Activated effector memory CD4-positive, alpha-beta T cell treated with Interleukin-2 at 50 U/mL for 16 hours (primary cell): ENCODE data around the gene SNUPN.
A peak's percentile ranks its signal among the peaks of the same experiment; 100 is the strongest.
"Not testable (repeated sequence)": the region's sequence is repeated elsewhere in the genome, so short reads cannot be mapped to it uniquely, and the experiment has no call there.

ENCODE experiments used
- DNase-seq: peaks from one replicate; pipeline ENCODE4 v3.0.0-alpha.2; 2020

SNUPN gene

DNA sequence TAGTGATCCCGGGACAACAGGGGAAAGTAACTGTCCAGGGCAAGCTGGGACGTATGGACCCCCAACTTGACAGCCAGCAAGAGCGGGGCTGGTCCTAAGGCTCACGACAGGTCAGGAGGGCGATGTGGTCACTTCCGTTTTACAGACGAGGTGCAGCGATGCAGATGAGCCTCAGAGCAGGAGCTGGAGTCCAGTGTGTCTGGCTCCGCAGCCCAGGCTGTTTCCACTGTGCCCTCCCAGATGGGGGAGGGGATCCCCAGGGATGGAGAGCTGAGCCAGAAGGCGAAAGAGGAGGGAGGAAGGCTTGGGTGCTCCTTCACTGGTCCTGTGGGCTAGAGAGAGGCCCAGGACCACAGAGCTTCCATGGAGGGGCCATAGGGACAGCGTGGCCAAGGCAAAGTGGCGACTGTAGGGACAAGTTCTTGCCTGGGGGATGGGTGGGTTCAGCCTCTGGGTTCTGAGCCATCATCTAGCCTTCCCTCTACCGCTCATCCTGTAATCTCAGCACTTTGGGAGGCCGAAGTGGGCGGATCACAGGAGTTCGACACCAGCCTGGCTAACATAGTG is 27.9 kb upstream of the SNUPN start:
- DNase-seq, result no peak

DNA sequence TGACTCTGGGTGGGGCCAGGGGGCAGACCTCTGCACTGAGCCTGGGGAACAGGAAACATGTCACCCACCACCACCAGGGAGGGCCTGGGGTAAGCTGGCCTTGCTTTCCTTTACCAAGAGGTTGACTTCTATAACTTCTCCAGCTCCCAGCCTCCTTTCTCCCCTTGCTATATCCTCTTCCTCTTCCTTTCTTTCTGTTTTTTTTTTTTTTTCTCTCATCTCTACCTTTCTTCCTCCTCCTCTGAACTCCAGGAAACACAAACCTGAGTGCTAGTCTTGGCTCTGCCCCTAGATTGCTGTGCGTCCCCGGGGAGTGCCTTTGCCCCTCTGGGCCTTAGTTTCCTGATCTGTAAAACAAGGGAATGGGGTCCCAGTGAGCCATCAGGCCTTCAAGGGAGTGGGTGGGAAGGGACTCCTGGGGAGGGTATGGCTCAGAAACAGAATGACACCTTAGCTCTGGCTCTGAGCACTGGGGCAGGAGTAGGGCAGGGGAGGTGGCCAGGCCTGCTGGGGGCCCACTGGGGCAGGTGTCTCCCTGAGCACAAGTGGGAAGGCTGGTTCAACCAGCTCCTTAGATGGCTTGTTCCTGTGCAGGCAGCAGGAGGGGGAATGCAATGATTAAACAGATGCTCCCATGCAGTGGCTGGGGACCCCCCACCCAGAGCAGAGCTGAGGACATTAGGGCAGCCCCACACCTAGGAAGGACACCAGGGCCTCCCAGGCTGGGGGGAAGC is 26.5 kb upstream of the SNUPN start:
- no peak for DNase-seq

GRCh38 chr15:75650908-75651809 is 25.6 kb upstream of the SNUPN start:
- no peak for DNase-seq

DNA sequence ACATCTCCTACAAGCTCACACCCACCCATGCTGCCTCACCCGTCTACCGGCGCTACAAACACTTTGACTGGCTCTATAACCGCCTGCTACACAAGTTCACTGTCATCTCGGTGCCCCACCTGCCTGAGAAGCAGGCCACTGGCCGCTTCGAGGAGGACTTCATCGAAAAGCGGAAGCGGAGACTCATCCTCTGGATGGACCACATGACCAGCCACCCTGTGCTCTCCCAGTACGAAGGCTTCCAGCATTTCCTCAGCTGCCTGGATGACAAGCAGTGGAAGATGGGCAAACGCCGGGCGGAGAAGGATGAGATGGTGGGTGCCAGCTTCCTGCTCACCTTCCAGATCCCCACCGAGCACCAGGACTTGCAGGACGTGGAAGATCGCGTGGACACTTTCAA is 24.3 kb upstream of the SNUPN start:
- DNase-seq, result no peak

GRCh38 chr15:75649045-75649761 is 23.7 kb upstream of the SNUPN start:
- DNase-seq, result no peak

DNA sequence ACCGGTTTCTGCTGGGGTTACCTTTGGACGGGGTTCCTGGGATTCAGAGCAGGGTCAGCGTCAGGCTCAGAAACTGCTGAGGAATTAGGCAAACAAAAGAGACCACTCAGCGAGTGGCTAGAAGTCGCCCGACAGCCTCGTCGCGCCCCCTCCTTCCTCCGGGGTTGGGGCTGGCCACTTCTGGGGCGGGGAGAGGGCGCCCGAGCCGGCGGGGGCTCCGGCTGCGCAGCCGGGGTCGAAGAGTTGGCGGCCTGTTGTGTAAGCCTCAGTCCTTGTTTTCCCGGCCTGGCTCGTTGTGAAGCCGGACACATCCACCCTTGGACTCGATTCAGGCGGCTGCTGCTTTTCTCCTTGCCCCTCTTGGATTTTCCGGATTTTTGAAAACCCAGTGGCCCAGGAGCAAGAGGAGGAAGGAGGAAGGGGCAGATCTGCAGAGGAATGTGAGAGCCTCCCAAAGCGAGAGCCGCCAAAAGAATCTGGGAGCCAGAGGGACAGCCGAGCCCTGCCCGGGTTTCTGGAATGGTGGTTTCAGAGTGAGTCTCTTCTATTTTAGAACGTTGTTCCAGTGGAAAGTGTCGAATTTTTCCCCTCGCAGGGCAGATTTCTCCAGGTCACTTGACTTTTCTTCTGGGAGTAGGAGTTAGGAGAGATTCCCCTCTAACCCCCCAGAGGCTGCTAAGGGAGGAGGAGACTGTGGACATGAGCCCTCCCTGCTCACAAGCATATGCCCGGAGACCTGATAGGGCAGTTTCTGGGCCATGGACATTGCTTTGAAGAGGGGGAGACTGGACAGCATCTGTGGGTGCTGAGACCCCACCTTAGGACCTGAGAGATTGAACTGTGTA is 22.9 kb upstream of the SNUPN start:
- no peak for DNase-seq

- peak; percentile 35 for DNase-seq
Observed at GRCh38 chr15:75647370-75648155, 22.0 kb upstream of the SNUPN start, which contains the start of gene SNX33. SNX33 (plus strand) TSS chr15:75647912; CDS start chr15:75649103, 1,191 bp downstream.

- no peak for DNase-seq
Observed at GRCh38 chr15:75646944-75647364, 21.4 kb upstream of the SNUPN start.

- DNase-seq, result no peak
Observed at GRCh38 chr15:75646112-75646943, 20.8 kb upstream of the SNUPN start.

GRCh38 chr15:75644376-75644775 is 18.9 kb upstream of the SNUPN start:
- DNase-seq, result no peak

- no peak for DNase-seq
Observed at GRCh38 chr15:75641603-75642002, 16.1 kb upstream of the SNUPN start.

DNA sequence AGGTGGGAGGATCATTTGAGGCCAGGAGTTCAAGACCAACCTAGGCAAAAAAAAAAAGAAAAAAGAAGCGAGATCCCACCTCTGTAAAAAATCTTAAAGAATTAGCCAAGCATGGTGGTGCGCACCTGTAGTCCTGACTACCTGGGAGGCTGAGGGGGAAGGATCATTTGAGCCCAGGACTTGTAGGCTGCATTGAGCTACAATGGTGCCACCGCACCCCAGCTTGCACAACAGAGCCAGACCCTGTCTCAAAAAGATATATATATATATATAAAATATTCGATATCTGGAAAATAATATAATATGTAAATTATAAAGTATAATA is 15.6 kb upstream of the SNUPN start:
- DNase-seq, result no peak

DNA sequence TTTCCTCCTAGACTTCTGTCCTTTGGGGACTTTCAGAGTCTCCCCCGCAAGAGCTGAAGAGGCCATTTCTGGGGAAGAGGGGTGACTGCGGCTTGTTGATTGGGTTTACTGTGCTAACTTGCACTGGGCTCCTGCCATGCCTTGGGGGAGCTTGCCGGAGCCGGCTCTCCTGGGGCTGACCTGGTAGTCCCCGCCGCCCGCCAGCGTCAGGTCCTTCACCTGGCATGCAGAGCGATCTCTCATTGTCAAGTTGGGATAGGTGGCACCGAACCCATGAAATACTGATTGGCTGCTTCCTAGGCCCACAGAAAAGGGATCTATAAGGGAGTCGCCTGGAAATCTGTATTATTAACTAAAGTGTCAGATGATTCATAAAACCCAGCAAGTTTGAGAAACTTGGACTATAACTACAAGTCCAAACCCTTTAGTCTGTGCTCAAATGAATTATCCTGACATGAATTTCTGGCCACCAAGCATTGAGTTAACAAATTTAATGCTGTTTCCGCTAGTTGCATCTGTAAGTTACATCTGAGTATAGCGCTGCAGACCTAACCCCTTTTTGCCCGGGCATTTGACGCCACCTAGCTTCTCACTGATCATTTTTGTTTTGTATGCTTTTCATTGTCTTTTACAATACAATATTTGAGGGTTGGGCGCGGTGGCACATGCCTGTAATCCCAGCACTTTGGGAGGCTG is 15.1 kb upstream of the SNUPN start:
- peak; percentile 38 for DNase-seq

- peak; percentile 91 for DNase-seq
Observed at GRCh38 chr15:75639709-75640482, 14.4 kb upstream of the SNUPN start, which contains the start of gene IMP3. IMP3 (minus strand) TSS chr15:75640224; CDS start chr15:75640168, 56 bp downstream.

DNA sequence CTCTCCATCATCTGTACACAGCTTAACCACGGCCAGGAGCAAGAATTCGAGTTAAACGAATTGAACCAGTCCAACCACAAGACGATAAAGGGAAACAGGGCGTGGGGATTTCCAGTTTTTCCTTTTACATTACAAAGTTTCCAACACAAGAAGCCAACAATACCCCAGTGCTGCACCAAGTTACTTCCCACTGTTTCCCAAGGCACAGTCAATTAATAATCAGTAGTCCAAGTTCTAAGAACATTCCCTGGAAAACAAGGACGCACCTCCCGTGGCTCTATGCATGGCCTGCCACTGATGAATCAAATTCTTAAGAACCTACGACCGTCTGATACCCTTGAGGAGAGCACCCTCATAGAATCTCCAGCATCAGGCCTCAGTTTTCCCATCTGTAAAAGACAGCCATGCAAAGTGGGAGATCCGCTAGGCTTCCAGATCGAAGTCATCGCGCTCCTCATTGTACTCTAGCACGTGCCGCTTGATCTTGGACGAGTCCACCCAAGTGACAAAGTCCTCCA is 13.7 kb upstream of the SNUPN start:
- no peak for DNase-seq

DNA sequence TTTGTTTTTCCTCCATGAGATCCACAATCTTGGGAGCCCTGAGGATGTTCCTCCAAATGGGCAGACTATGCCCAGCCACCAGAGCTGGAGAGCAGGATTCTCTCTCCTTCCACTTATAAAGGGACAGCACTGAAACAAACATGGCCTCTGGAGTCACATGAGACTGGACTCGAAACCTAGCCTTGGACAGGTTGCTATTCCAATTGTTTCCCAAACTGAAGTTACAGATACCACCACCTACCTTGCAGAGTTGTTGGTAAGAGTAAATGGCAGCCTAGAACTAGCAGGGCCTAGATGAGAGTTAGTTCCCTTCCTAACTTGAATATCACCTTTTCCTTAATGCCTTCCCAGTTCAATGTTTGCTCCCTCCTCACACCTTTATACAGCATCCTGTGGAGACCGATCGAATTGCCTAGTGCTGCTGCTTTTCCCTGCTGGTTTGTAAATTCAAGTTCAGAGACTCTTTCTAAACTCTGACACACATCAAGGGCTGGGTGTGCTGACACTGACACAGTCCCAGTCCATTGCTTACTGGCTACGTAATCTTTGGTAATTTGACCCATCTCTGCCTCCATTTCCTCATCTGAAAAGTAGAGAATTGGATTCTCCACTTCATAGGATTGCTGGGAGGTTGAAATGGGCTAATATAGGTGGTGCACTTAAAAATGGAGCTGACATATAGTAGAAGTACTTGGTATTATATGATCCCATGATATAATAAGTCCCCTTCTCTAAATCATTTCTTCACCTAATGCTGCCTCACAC is 11.9 kb upstream of the SNUPN start:
- no peak for DNase-seq

- no peak for DNase-seq
Observed at GRCh38 chr15:75636026-75636425, 10.5 kb upstream of the SNUPN start.

- not testable (repeated sequence) for DNase-seq
Observed at GRCh38 chr15:75633922-75634321, 8.4 kb upstream of the SNUPN start.
